Spleen (tissue), 11 donors: ENCODE data around the gene SIRT3. TPM values are rescaled to one million over a fixed set of nuclear protein-coding genes. Genes with fewer than 3 reads are reported as not detected.
"Not testable (repeated sequence)": the region's sequence is repeated elsewhere in the genome, so short reads cannot be mapped to it uniquely, and the experiment has no call there.

Experiments
- DNase-seq: peaks from one replicate; pipeline ENCODE4 v3.0.0-alpha.2; 2020
- H3K27ac ChIP-seq, 8 donors: fragments of 200-600 bp; sonication (generic) in 7 of 8; 1 replicate in 4 of 8; 2 replicates in 4 of 8; pipeline versions ENCODE4 v1.5.0 to v1.8.0; 2016 to 2021; ENCODE audit warnings: inconsistent platforms in 4 of 8, mild to moderate bottlenecking in 4 of 8, moderate library complexity in 1 of 8
- H3K27me3 ChIP-seq, 7 donors: fragments of 200-600 bp; sonication (generic) in 6 of 7; replicated peaks in 1 of 7; 1 replicate in 4 of 7; 2 replicates in 3 of 7; pipeline versions ENCODE4 v1.5.0 to v1.8.0; 2016 to 2021; ENCODE audit warnings: inconsistent platforms in 3 of 7, mild to moderate bottlenecking in 1 of 7
- H3K36me3 ChIP-seq, 6 donors: fragments of 200-600 bp; sonication (generic) in 5 of 6; 1 replicate in 4 of 6; 2 replicates in 2 of 6; pipeline versions ENCODE4 v1.5.0 to v1.8.0; 2016 to 2021; ENCODE audit warnings: inconsistent platforms in 2 of 6
- H3K4me1 ChIP-seq, 6 donors: fragments of 200-600 bp; sonication (generic) in 5 of 6; 1 replicate in 3 of 6; 2 replicates in 3 of 6; pipeline versions ENCODE4 v1.5.0 to v1.8.0; 2016 to 2021; ENCODE audit warnings: inconsistent platforms in 3 of 6
- H3K4me3 ChIP-seq, 8 donors: fragments of 200-600 bp; sonication (generic) in 7 of 8; 1 replicate in 4 of 8; 2 replicates in 4 of 8; pipeline versions ENCODE4 v1.5.0 to v1.8.0; 2016 to 2021; ENCODE audit warnings: inconsistent platforms in 4 of 8, mild to moderate bottlenecking in 4 of 8, moderate library complexity in 2 of 8
- H3K9me3 ChIP-seq, 8 donors: fragments of 200-600 bp; sonication (generic) in 7 of 8; 1 replicate in 4 of 8; 2 replicates in 4 of 8; pipeline versions ENCODE4 v1.5.0 to v1.8.0; 2016 to 2021; ENCODE audit warnings: inconsistent platforms in 4 of 8
- WGBS, 5 donors: extraction: QIAGEN DNeasy Blood & Tissue Kit in 3 of 5; methylation state at CpG; one replicate each; pipeline versions ENCODE4 v1.1.5 to v1.1.7; 2013 to 2018; 5-methylcytosine and 5-hydroxymethylcytosine counted together
- intact Hi-C: fragments of 100-400 bp; cut with DNase I; formaldehyde crosslinking; loops from one replicate; pipeline ENCODE4 v1.15.0; 2023; ENCODE audit warnings: low total_unique reads
- polyA plus RNA-seq, 3 donors: library from polyadenylated mRNA; stranded (reverse); fragments of 200-250 nt; gene quantifications; one replicate each; pipeline ENCODE4 v1.2.1, GENCODE V29; 2013
- total RNA-seq, 7 donors: library from RNA; depleted of rRNA in 3 of 7; stranded (reverse); fragments of >200 nt in 3 of 7; fragmentation: NEBNext Ultra II Directional in 4 of 7; extraction: Animal tissue kit (Norgen Biotek cat#: 25700) in 4 of 7; gene quantifications; one replicate each; pipeline versions ENCODE4 v1.1.0 to v1.2.1, GENCODE V29; 2016 to 2021
- TF ChIP-seq, protein P1 (sequence below), 11 experiments: fragments of 200-600 bp in 7 of 11; fragments of 450-650 bp in 4 of 11; sonication (generic) in 4 of 11; IDR thresholded peaks in 8 of 11; conservative IDR thresholded peaks in 3 of 11; 1 replicate in 7 of 11; 2 replicates in 4 of 11; pipeline versions ENCODE4 v1.4.0 to v1.8.0; 2016 to 2021; ENCODE audit warnings: antibody characterized with exemption in 11 of 11, inconsistent platforms in 4 of 11, mild to moderate bottlenecking in 1 of 11
- donor health status: healthy with polysubstance abuse.
- donor health status: DM: no; HTN: no; CAD: no; lungs with moderate emphysema.
- donor health status: DM: no; HTN: no; CAD: no.
- donor health status: Bipolar disorder and iron deficiency.
- donor health status: healthy.
- donor health status: DM: no; HTN: no; CAD: no.
- donor health status: DM: yes; HTN: yes; CAD: no.

Gene SIRT3
- total and polyA plus RNA-seq, 10 donors: 11.9 to 28.8 (median 17.5) TPM

GRCh38 chr11:189843-190311, 46.3 kb downstream of the SIRT3 start:
- H3K4me1 ChIP-seq, H3K4me3 ChIP-seq, H3K27ac ChIP-seq, intact Hi-C loops, H3K27me3 ChIP-seq, H3K36me3 ChIP-seq, H3K9me3 ChIP-seq: not testable (repeated sequence)
- DNase-seq: peak; percentile 77
- TF ChIP-seq, protein P1, sequence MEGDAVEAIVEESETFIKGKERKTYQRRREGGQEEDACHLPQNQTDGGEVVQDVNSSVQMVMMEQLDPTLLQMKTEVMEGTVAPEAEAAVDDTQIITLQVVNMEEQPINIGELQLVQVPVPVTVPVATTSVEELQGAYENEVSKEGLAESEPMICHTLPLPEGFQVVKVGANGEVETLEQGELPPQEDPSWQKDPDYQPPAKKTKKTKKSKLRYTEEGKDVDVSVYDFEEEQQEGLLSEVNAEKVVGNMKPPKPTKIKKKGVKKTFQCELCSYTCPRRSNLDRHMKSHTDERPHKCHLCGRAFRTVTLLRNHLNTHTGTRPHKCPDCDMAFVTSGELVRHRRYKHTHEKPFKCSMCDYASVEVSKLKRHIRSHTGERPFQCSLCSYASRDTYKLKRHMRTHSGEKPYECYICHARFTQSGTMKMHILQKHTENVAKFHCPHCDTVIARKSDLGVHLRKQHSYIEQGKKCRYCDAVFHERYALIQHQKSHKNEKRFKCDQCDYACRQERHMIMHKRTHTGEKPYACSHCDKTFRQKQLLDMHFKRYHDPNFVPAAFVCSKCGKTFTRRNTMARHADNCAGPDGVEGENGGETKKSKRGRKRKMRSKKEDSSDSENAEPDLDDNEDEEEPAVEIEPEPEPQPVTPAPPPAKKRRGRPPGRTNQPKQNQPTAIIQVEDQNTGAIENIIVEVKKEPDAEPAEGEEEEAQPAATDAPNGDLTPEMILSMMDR (IDR thresholded peaks at IDR 0.05 in 8 of 11, conservative IDR thresholded peaks at IDR 0.05 in 3 of 11): peak in 4 of 11 experiments; percentile 37 to 58 (median 54)
- WGBS, 5 donors: 62 to 71% (median 69%) methylated on average over 5 to 10 of the region's 25 CpGs

DNA sequence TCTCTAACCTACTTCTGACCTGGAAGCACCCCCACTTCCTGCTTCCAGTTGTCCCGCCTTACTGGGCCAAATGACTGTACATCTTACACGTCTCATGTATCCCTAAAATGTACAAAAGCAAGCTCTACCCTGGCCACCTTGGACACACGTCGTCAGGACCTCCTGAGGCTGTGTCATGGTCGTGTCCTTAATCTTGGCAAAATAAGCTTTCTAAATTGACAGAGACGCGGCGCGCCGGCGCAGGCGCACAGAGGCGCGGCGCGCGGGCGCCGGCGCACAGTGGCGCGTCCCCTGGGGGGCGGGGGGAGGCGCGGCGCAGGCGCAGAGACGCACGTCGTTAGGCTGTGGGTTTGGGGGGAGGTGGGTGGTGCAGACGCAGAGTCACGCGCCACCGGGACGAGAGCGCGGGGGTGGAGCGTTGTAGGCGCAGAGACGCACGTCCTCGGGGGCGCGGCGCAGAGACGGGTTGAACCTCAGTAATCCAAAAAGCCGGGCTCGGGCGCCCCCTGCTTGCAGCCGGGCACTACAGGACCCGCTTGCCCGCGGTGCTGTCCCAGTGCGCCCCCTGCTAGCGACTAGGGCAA, 46.9 kb downstream of the SIRT3 start:
- H3K4me1 ChIP-seq, H3K4me3 ChIP-seq, H3K36me3 ChIP-seq, intact Hi-C loops, H3K27me3 ChIP-seq, H3K9me3 ChIP-seq, H3K27ac ChIP-seq: not testable (repeated sequence)
- WGBS, 5 donors: 84 to 90% (median 89%) methylated on average over 31 to 49 of the region's 55 CpGs
- peak; percentile 78 for DNase-seq

DNA sequence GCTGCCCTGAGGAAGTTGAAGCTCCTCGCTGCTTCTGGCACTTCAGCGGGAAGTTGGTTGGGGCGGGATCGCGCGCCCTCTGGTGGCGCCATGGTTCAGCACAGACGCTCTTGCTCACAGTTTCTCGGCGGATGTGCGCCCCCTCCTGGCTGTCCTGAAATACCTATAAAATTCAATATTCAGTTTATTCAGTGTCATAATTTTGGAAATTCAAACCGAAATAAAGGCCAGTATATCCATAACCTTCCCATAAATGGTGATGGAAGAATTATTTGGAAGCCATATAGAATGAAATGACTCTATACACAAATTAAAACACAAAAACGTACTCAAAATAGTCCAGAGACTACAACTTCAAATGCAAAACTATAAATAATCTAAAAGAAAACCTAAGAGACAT, 55.9 kb downstream of the SIRT3 start:
- H3K4me1 ChIP-seq, H3K36me3 ChIP-seq, DNase-seq, H3K4me3 ChIP-seq, H3K27ac ChIP-seq, intact Hi-C loops, H3K27me3 ChIP-seq, H3K9me3 ChIP-seq: not testable (repeated sequence)
- WGBS, 5 donors: 0% methylated on average over 1 to 5 of the region's 13 CpGs; no CpG with 5 or more reads in 1 of the 5 donors
- TF ChIP-seq, protein P1 (IDR thresholded peaks at IDR 0.05 in 8 of 11, conservative IDR thresholded peaks at IDR 0.05 in 3 of 11): peak in 5 of 11 experiments; percentile 16 to 41 (median 23)

Other genes with a start within 250 kb of the SIRT3 start
- not detected for gene SCGB1C1, start 43.3 kb downstream of the SIRT3 start, total RNA-seq
- not detected for gene SCGB1C1, start 43.3 kb downstream of the SIRT3 start, polyA plus RNA-seq
- 10 to 100 TPM; 40.6 to 63.5 (median 51.4) TPM for gene BET1L, start 28.9 kb downstream of the SIRT3 start, total RNA-seq
- 10 to 100 TPM; 16.2 to 29.9 (median 20.2) TPM for gene BET1L, start 28.9 kb downstream of the SIRT3 start, polyA plus RNA-seq
- gene RIC8A, start 28.6 kb downstream of the SIRT3 start, total RNA-seq: 100 to 1,000 TPM in 3 of 7 donors, 10 to 100 TPM in 4; 66.7 to 141 (median 88.3) TPM
- 10 to 100 TPM; 38.6 to 59.2 (median 44.7) TPM for gene RIC8A, start 28.6 kb downstream of the SIRT3 start, polyA plus RNA-seq
- gene PSMD13, start 634 bp upstream of the SIRT3 start, total RNA-seq: 100 to 1,000 TPM in 5 of 7 donors, 10 to 100 TPM in 2; 93.6 to 126 (median 101) TPM
- 100 to 1,000 TPM; 165 to 229 (median 200) TPM for gene PSMD13, start 634 bp upstream of the SIRT3 start, polyA plus RNA-seq
- gene NLRP6, start 42.1 kb upstream of the SIRT3 start, total RNA-seq: 10 to 100 TPM in 4 of 7 donors, 1 to 10 TPM in 3; 5.0 to 30.9 (median 10.0) TPM
- 1 to 10 TPM in 2 of 3 donors, under 1 TPM in 1; 0.15 to 1.3 (median 1.1) TPM for gene NLRP6, start 42.1 kb upstream of the SIRT3 start, polyA plus RNA-seq
- gene PGGHG, start 52.8 kb upstream of the SIRT3 start, total RNA-seq: 100 to 1,000 TPM in 6 of 7 donors, 10 to 100 TPM in 1; 53.4 to 182 (median 128) TPM
- 100 to 1,000 TPM; 127 to 250 (median 134) TPM for gene PGGHG, start 52.8 kb upstream of the SIRT3 start, polyA plus RNA-seq
- not detected for gene IFITM5, start 63.2 kb upstream of the SIRT3 start, total RNA-seq
- not detected for gene IFITM5, start 63.2 kb upstream of the SIRT3 start, polyA plus RNA-seq
- gene IFITM2, start 71.5 kb upstream of the SIRT3 start, total RNA-seq: 1,000 to 10,000 TPM in 4 of 7 donors, 100 to 1,000 TPM in 3; 507 to 1,635 (median 1,062) TPM
- 1,000 to 10,000 TPM in 1 of 3 donors, 100 to 1,000 TPM in 2; 680 to 1,006 (median 885) TPM for gene IFITM2, start 71.5 kb upstream of the SIRT3 start, polyA plus RNA-seq
- 100 to 1,000 TPM; 333 to 670 (median 510) TPM for gene IFITM1, start 77.7 kb upstream of the SIRT3 start, total RNA-seq
- gene IFITM1, start 77.7 kb upstream of the SIRT3 start, polyA plus RNA-seq: 100 to 1,000 TPM; 314 to 496 (median 327) TPM
- gene IFITM3, start 84.5 kb upstream of the SIRT3 start, total RNA-seq: 100 to 1,000 TPM; 314 to 942 (median 472) TPM
- gene IFITM3, start 84.5 kb upstream of the SIRT3 start, polyA plus RNA-seq: 100 to 1,000 TPM; 391 to 618 (median 599) TPM
- 1 to 10 TPM in 1 of 7 donors, under 1 TPM in 4, not detected in 2; 0.17 to 1.1 (median 0.67) TPM for gene B4GALNT4, start 133.2 kb upstream of the SIRT3 start, total RNA-seq
- gene B4GALNT4, start 133.2 kb upstream of the SIRT3 start, polyA plus RNA-seq: 1 to 10 TPM; 1.6 to 5.2 (median 3.5) TPM
- 1 to 10 TPM in 1 of 7 donors, under 1 TPM in 2, not detected in 4; 0.40 to 2.8 (median 0.59) TPM for gene PKP3, start 157.9 kb upstream of the SIRT3 start, total RNA-seq
- under 1 TPM; 0.09 to 0.48 (median 0.21) TPM for gene PKP3, start 157.9 kb upstream of the SIRT3 start, polyA plus RNA-seq
- 100 to 1,000 TPM in 2 of 7 donors, 10 to 100 TPM in 5; 67.9 to 118 (median 90.9) TPM for gene SIGIRR, start 178.7 kb upstream of the SIRT3 start, total RNA-seq
- 100 to 1,000 TPM in 2 of 3 donors, 10 to 100 TPM in 1; 95.9 to 194 (median 161) TPM for gene SIGIRR, start 178.7 kb upstream of the SIRT3 start, polyA plus RNA-seq
- 10 to 100 TPM; 10.2 to 34.5 (median 25.9) TPM for gene ANO9, start 205.7 kb upstream of the SIRT3 start, total RNA-seq
- 10 to 100 TPM; 32.7 to 53.8 (median 50.3) TPM for gene ANO9, start 205.7 kb upstream of the SIRT3 start, polyA plus RNA-seq
- gene PTDSS2, start 213.9 kb upstream of the SIRT3 start, total RNA-seq: 10 to 100 TPM; 24.6 to 40.7 (median 29.4) TPM
- gene PTDSS2, start 213.9 kb upstream of the SIRT3 start, polyA plus RNA-seq: 10 to 100 TPM; 11.0 to 26.6 (median 14.9) TPM